ENCODE measurements around the gene LSM10. TPM values are rescaled to one million over a fixed set of nuclear protein-coding genes. Genes with fewer than 3 reads are reported as not detected.

The LSM10 gene
- total RNA-seq, 1 donor = 5.6 TPM

DNA sequence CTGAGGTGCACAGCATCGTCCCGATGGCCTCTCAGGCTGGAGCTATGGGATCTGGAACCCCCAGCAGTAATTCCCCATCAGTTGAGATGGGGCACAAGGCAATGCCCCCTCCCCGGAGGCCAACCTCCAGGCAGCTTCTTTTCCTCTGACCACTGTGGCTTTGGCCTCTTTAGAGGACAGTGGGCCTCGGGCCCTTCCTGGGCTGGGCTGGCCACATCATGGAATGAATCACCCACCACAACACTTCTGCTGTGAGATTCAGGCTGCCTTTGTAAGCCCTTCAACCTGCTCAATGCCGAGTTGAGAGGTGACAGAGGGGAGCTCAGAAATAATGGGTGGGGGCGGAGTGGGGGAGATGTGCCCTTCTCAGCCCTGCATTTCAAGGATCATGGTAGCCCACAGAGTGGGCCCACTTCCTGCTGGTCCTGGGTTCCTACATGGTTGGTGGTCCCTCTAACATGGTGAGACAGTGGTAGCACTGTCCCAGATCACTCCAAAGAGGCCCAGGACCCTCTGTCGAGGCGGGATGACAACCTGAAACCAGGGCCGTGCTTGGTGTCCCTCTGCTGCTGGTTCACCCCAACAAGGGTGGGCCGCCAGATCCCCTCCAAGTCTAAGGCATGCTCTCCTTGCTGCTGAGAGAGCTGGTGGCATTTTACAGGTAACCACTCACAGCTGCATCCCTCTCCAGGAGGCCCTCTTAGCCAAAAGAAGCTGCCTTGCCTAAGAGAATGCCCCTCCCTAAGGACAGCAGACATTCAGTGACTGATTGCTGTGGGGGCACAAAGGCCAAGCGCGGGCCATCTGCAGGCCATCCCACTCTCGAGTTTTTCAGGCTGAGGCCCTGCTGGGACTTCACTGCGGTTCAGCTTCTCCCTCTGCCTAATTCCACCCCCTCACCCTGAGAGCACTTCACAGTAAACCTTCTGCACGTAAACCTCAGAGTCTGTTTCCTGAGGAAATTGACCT, 44.5 kb downstream of the LSM10 start:
- H3K4me3 ChIP-seq (ENCODE audit: low read length) = no peak overlapping the region
- H3K9me3 ChIP-seq (ENCODE audit: low read depth, low read length) = no peaks in the 10 kb centered on the region
- H3K4me1 ChIP-seq (ENCODE audit: insufficient read depth, low read length) = peaks cover 35% of the 10 kb centered on the region
- H3K27me3 ChIP-seq (ENCODE audit: insufficient read depth, low read length) = no peaks in the 10 kb centered on the region

DNA sequence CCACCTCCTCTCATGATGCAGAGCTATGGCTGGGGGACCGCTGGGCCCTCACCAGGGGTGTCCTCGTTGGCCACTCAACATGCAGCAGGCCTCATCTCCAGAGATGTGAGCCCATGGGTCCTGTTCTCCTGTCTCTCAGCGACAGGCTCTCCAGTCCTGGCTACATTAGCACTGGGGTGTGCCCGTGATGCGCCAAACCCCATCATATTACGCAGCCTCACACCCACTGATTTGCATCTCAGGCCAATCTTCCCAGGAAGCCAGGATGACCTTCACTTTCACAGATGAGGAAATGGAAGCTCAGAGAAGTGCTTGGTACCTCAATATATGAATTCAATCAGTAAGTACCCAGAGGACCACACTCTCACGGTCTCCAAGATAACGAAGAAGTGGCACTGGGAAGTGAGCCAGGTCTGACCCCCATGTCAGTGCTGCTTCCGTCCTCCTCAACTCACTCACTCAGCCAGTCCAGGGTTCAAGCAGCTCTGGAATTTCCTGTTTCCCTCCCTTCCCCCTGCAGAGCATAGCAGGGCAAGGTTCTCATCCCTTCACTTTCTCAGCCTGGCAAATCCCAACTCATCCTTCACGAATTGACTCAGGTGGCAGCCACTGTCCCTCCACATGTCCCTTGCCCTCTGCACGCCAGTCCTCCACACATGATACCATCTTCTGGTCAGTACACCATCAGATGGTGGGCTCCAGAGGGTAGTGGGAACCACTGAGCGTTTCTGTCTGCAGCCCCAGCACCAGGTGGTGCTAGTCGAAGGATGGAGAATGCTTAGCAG, 45.4 kb downstream of the LSM10 start:
- Histone ChIP-seq H3K4me1 (ENCODE audit: insufficient read depth, low read length) (peaks cover 35% of the 10 kb centered on the region), H3K27me3 (ENCODE audit: insufficient read depth, low read length) (no peaks in the 10 kb centered on the region), H3K9me3 (ENCODE audit: low read depth, low read length) (no peaks in the 10 kb centered on the region), H3K4me3 (ENCODE audit: low read length) (no peak overlapping the region)

DNA sequence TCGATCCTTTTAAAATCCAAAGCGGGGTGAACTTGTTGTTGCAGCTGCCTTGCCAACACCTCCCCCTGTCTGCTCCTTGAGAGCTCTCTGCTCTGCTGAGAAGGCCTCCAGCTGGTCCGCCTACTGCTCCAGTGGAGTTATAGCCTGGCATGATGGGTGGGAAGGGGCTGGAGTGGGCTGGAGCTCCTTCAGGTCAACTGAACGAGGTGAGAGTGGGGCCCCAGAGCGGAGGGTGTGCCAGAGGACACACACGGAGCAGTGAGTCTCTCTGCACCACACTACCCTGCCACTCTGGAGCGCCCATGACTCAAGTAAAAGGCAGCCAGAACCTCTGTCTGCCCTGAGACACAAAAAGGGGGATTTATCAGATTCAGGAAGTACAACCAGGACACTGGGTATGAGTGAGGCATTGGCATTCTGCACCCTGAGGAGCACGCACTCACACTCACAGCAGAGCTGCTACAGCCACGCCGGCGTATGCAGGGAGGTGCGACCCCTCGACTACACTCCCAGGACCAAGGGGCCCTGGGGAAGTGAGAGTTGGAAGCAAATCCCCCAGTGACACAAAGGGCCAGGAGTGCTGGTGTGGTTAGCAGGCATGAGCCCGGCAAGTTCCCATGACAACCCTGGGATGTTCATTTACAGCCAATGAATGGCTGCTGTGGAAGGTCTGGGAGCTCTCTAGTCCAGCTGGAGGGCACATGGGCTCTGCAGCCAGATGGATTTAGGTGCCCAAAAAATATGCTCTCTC, 46.3 kb downstream of the LSM10 start:
- Histone ChIP-seq H3K4me3 (ENCODE audit: low read length) (no peak overlapping the region), H3K4me1 (ENCODE audit: insufficient read depth, low read length) (peaks cover 35% of the 10 kb centered on the region), H3K9me3 (ENCODE audit: low read depth, low read length) (no peaks in the 10 kb centered on the region), H3K27me3 (ENCODE audit: insufficient read depth, low read length) (no peaks in the 10 kb centered on the region)

DNA sequence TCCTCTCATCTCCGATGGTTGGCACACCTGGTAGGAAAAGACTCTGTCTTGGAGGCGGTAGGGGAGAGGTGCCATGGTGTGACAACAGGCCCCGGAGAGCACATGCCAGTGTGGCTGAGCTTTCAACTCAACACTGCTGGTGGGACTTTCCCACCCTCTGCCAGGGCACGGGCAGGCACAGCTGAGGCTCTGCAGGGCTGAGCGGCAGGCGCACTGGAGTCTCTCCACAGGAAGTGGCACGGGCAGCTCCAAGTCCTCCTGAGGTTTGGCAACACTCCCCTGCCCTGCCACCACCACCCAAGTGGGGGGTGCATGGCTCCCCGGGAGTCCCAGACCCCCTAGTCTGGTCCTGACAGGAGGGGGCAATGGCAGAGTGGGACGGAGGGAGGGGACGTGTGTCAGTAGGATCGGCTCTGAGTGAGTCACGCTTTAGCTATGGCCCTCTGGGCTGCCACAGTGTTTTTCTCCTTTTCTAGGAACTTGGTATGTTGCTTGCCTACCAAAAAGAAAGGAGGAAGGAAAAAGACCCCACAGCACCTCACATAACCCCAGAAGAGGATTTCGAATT, 47.0 kb downstream of the LSM10 start:
- H3K4me3 ChIP-seq (ENCODE audit: low read length) = no peak overlapping the region
- peaks cover 35% of the 10 kb centered on the region for H3K4me1 ChIP-seq (ENCODE audit: insufficient read depth, low read length)
- no peaks in the 10 kb centered on the region for H3K9me3 ChIP-seq (ENCODE audit: low read depth, low read length)
- no peaks in the 10 kb centered on the region for H3K27me3 ChIP-seq (ENCODE audit: insufficient read depth, low read length)

DNA sequence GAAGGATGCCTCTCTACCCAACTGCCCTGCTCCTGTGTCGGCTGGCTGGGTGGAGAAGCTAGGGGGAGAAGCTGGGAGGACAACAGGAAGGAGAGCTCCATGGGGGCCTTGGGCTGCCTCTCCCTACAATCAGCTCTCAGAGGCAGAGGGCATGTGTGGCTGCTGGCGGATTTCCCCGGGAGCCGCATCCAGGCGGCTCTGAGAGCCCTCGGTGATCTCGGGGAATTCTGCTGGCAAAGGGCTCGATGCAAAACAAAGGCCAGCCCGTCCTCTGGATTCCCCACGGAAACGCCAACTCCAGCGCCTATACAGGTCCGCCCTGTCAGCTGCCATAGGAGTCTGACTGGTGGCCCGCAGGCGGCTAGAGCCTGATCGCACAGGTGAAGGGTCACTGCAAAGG, 47.9 kb downstream of the LSM10 start:
- H3K9me3 ChIP-seq (ENCODE audit: low read depth, low read length) = no peaks in the 10 kb centered on the region
- peaks cover 35% of the 10 kb centered on the region for H3K4me1 ChIP-seq (ENCODE audit: insufficient read depth, low read length)
- no peak overlapping the region for H3K4me3 ChIP-seq (ENCODE audit: low read length)
- H3K27me3 ChIP-seq (ENCODE audit: insufficient read depth, low read length) = no peaks in the 10 kb centered on the region

DNA sequence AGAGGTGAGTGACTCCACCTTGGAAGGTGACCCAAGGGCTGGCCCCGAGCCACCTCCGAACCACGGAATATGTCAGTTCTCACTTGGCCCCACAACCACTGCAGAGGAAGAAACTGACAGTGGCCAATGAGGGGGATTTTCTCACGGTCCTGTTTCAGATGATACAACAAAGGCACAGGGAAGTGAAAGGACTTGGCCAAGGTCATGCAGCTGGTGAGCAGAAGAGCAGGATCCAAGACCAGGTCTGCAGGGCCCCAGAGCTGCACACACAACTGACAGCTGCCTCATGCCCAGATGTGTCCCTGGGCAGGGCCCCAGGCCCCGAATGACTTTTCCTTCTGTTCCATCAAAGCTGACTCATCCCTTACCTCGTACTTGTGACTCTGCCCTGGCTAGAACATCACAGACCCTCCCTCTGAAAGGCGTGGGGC, 48.5 kb downstream of the LSM10 start:
- H3K27me3 ChIP-seq (ENCODE audit: insufficient read depth, low read length) = no peaks in the 10 kb centered on the region
- H3K4me3 ChIP-seq (ENCODE audit: low read length) = no peak overlapping the region
- peaks cover 35% of the 10 kb centered on the region for H3K4me1 ChIP-seq (ENCODE audit: insufficient read depth, low read length)
- H3K9me3 ChIP-seq (ENCODE audit: low read depth, low read length) = no peaks in the 10 kb centered on the region

DNA sequence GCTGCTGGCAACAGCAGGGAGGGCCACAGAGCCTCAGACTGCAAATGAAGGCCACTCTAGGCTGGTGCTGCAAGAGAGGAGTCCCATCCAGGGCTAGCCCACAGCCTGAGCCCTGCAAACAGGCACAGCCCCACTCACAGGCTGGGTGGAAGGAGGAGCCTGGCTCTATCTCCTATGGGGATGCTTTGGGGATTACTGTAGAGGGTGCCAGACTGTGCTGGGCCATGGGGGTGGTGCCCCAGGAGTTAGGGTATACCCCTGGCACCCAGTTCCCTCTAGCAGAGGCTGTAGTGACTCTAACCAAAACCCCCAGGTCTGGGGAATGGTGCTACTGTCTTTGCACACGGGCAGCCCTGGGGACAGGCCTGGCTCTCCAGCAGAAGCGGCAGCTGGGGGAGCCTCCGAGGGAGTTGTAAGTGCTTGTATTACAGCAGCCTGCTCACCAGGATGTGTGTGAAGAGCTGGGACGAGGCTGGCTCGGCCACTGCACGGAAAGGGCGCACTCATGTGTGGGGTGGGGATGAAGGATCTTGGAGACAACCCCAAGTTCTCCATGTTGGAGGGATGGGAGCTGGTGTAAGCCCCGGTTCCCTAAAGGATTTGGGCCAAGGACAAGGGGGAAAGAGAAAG, 50.9 kb downstream of the LSM10 start:
- H3K27me3 ChIP-seq (ENCODE audit: insufficient read depth, low read length) = no peaks in the 10 kb centered on the region
- H3K4me3 ChIP-seq (ENCODE audit: low read length) = no peak overlapping the region
- H3K9me3 ChIP-seq (ENCODE audit: low read depth, low read length) = no peaks in the 10 kb centered on the region
- peaks cover 36% of the 10 kb centered on the region for H3K4me1 ChIP-seq (ENCODE audit: insufficient read depth, low read length)

DNA sequence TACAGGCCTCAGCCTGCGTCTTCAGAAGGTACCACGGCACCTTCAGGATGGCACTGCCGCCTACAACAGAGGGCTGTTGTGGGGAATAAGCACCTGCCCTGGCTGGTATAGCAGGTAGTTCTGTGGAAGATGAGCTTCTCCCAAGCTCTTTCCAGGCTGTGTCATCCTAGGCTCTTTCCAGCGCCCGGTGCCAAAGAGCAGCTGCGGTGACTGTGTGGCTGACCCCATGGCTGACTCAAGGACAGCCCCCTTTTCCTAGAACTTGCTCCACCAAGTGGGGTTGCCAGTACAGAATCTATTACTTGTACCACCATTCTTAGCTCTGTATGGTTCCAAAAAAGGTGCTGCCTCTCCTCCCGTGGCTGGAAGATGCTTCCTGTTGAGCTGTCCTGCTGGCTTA, 52.4 kb downstream of the LSM10 start:
- no peak overlapping the region for H3K4me3 ChIP-seq (ENCODE audit: low read length)
- no peaks in the 10 kb centered on the region for H3K9me3 ChIP-seq (ENCODE audit: low read depth, low read length)
- H3K4me1 ChIP-seq (ENCODE audit: insufficient read depth, low read length) = peaks cover 21% of the 10 kb centered on the region
- H3K27me3 ChIP-seq (ENCODE audit: insufficient read depth, low read length) = no peaks in the 10 kb centered on the region

DNA sequence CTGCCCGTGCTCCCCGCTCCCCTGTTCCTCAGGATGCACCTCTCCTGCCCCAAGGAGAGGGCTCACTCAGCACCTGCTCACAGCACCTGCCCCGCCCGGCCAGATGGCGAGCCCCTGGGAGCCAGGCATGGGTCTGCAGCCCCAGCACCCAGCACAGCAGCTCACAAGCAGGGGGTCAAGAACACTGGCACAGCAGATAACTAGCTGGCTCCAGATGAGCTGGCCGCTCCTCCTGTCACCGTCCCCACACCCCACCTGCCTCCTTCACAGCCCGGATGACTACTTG, 53.4 kb downstream of the LSM10 start:
- H3K27me3 ChIP-seq (ENCODE audit: insufficient read depth, low read length) = no peaks in the 10 kb centered on the region
- no peaks in the 10 kb centered on the region for H3K9me3 ChIP-seq (ENCODE audit: low read depth, low read length)
- H3K4me1 ChIP-seq (ENCODE audit: insufficient read depth, low read length) = peaks cover 12% of the 10 kb centered on the region
- H3K4me3 ChIP-seq (ENCODE audit: low read length) = no peak overlapping the region

DNA sequence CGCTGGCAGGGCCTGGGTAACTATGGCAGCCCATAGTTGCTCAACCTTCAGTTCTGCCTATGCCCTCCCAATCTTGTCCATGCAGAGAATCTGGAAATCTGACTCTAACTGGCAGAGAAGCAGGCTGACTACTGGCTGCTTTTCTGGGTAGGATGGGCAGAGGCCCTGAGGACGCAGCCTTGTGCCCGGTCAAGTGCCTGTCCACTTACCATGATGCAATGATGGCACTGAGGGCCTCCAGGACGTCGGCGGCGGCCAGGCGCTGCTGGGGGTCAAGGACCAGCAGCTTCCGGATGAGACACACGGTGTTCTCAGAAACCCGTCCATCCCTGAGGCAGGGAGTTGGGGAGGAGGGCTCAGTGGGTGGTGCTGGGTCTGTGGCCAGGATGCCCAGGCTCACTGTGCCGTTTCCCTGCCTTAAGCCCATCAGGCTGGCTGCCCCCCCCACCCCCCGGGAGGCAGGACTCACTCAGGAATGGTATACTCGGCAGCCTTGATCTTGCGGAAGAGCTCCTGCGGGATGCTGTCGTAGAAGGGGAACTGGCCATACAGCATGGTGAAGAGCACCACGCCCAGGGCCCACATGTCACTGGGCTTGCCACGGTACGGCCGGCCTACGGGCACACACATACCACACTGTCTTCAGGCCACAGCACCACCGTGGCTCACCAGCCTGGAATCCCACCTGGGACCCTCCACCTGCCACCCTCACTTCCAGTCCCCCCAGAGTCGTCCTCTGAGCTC, 53.9 kb downstream of the LSM10 start:
- Histone ChIP-seq H3K4me1 (ENCODE audit: insufficient read depth, low read length) (peaks cover 12% of the 10 kb centered on the region), H3K4me3 (ENCODE audit: low read length) (no peak overlapping the region), H3K27me3 (ENCODE audit: insufficient read depth, low read length) (no peaks in the 10 kb centered on the region), H3K9me3 (ENCODE audit: low read depth, low read length) (no peaks in the 10 kb centered on the region)

Other genes with a start within 250 kb of the LSM10 start
- 25.9 TPM for gene TRAPPC3, start 248.4 kb downstream of the LSM10 start, total RNA-seq
- gene MAP7D1, start 241.7 kb downstream of the LSM10 start, total RNA-seq = 142 TPM
- 82.9 TPM for gene THRAP3, start 173.5 kb downstream of the LSM10 start, total RNA-seq
- 1.5 TPM for gene SH3D21, start 91.5 kb downstream of the LSM10 start, total RNA-seq
- gene EVA1B, start 74.3 kb downstream of the LSM10 start, total RNA-seq = 16.3 TPM
- 16.9 TPM for gene STK40, start 12.0 kb downstream of the LSM10 start, total RNA-seq
- gene OSCP1, start 52.5 kb upstream of the LSM10 start, total RNA-seq = 0.21 TPM
- gene MRPS15, start 66.5 kb upstream of the LSM10 start, total RNA-seq = 35.1 TPM
- 153 TPM for gene CSF3R, start 85.0 kb upstream of the LSM10 start, total RNA-seq